DOHH2 (cell line): Measurements from ENCODE around the gene SLC6A6.

ENCODE experiments used
- H3F3A ChIP-seq: fragments of 200-600 bp; sonication (generic), shearing (Covaris generic); 2 replicates; pipeline ENCODE4 v1.6.0; 2016; ENCODE audit warnings: antibody characterized with exemption, mild to moderate bottlenecking; ENCODE audit not compliant: control insufficient read depth, insufficient read depth
- H3K27ac ChIP-seq: fragments of 200-600 bp; sonication (generic); 2 replicates; pipeline ENCODE4 v1.5.1; 2014; ENCODE audit warnings: low read depth, mild to moderate bottlenecking, low read length, moderate library complexity
- H3K27me3 ChIP-seq: fragments of 200-600 bp; sonication (generic); 2 replicates; pipeline ENCODE4 v1.6.1; 2014; ENCODE audit warnings: mild to moderate bottlenecking, low read length, mixed read lengths; ENCODE audit not compliant: control insufficient read depth
- H3K36me3 ChIP-seq: fragments of 200-600 bp; sonication (generic); 2 replicates; pipeline ENCODE4 v1.6.1; 2014; ENCODE audit warnings: mild to moderate bottlenecking, low read length, moderate library complexity, mixed read lengths; ENCODE audit not compliant: control insufficient read depth
- H3K4me1 ChIP-seq: fragments of 200-600 bp; sonication (generic); 2 replicates; pipeline ENCODE4 v1.6.1; 2014; ENCODE audit warnings: mild to moderate bottlenecking, low read length, mixed read lengths; ENCODE audit not compliant: control insufficient read depth
- H3K4me2 ChIP-seq: fragments of 200-600 bp; sonication (generic); 2 replicates; pipeline ENCODE4 v1.6.0; 2014; ENCODE audit warnings: mild to moderate bottlenecking, low read length, moderate library complexity
- H3K4me3 ChIP-seq: fragments of 200-600 bp; sonication (generic); 2 replicates; pipeline ENCODE4 v1.5.1; 2014; ENCODE audit warnings: mild to moderate bottlenecking, low read length, mixed read lengths
- H3K79me2 ChIP-seq: fragments of 200-600 bp; sonication (generic); 2 replicates; pipeline ENCODE4 v1.6.1; 2014; ENCODE audit warnings: mild to moderate bottlenecking, low read length, mixed read lengths; ENCODE audit not compliant: control insufficient read depth
- H3K9me2 ChIP-seq: fragments of 200-600 bp; sonication (generic); replicated peaks from 2 replicates; pipeline ENCODE4 v1.6.1; 2014; ENCODE audit warnings: mild to moderate bottlenecking, low read length, mixed read lengths; ENCODE audit not compliant: control insufficient read depth
- H3K9me3 ChIP-seq: fragments of 200-600 bp; sonication (generic); 2 replicates; pipeline ENCODE4 v1.6.1; 2014; ENCODE audit warnings: antibody characterized with exemption, low read length, mixed read lengths; ENCODE audit not compliant: control insufficient read depth, insufficient read depth
- H4K20me1 ChIP-seq: fragments of 200-600 bp; sonication (generic); 2 replicates; pipeline ENCODE4 v1.6.0; 2014; ENCODE audit warnings: low read depth, mild to moderate bottlenecking, antibody characterized with exemption, low read length, moderate library complexity; ENCODE audit not compliant: control insufficient read depth, insufficient read depth
- EZH2phosphoT487 ChIP-seq: fragments of 200-600 bp; sonication (generic); IDR thresholded peaks from 2 replicates; pipeline ENCODE4 v1.6.1; 2017; ENCODE audit warnings: borderline replicate concordance, mild to moderate bottlenecking, antibody characterized with exemption, low read length, moderate library complexity, mixed read lengths
- TF ChIP-seq, protein P1 (sequence below): fragments of 200-600 bp; sonication (generic); IDR thresholded peaks from one replicate; pipeline ENCODE4 v1.5.1; 2014; ENCODE audit warnings: antibody characterized with exemption, mild to moderate bottlenecking, low read depth, low read length; ENCODE audit not compliant: poor library complexity, severe bottlenecking

The SLC6A6 gene

DNA sequence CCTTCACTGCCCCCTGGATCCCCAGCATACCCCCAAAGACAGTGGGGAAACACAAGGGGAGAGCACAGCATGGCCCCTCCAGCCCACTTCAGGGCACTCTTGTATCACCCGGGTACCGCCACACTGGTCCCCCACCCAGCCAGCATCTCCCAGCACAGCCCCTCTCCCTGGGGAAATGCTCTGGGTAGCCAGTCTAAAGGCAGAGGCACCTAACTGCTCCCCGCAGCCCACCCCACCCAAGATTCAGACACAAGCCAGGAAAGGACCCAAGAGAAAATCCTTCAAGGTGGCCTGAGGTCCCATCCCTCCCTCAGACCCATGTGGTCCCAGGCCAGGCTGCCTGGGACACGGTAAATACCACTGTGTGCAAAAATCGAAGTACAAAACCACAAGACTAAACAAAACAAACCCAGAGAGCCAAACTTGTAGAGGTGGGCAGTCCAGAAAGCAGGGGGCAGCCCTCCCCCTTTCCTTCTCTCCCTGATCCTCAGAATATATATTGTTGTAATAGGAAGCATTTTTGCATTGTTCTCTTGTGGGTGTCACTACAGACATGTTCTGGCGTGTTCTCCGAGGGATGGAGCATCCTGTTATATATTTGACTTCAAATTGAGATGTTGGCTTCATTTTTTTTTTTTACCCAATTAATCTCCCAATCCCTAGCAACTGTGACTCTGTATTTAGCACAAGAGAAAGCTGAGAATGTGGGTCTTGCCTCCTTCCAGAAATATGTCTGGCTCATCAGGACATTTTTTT, 86.1 kb downstream of the SLC6A6 start:
- Histone ChIP-seq H3K36me3 (peaks cover 28% of the 10 kb centered on the region), H3K4me1 (no peaks in the 10 kb centered on the region), H3K27ac (no peak overlapping the region), H3K4me2 (no peak overlapping the region), H3F3A (no peaks in the 10 kb centered on the region), H4K20me1 (no peaks in the 10 kb centered on the region), H3K4me3 (no peak overlapping the region), H3K27me3 (no peaks in the 10 kb centered on the region), H3K79me2 (no peaks in the 10 kb centered on the region), H3K9me2 (no peaks in the 10 kb centered on the region), H3K9me3 (no peaks in the 10 kb centered on the region)
- TF ChIP-seq, protein P1, sequence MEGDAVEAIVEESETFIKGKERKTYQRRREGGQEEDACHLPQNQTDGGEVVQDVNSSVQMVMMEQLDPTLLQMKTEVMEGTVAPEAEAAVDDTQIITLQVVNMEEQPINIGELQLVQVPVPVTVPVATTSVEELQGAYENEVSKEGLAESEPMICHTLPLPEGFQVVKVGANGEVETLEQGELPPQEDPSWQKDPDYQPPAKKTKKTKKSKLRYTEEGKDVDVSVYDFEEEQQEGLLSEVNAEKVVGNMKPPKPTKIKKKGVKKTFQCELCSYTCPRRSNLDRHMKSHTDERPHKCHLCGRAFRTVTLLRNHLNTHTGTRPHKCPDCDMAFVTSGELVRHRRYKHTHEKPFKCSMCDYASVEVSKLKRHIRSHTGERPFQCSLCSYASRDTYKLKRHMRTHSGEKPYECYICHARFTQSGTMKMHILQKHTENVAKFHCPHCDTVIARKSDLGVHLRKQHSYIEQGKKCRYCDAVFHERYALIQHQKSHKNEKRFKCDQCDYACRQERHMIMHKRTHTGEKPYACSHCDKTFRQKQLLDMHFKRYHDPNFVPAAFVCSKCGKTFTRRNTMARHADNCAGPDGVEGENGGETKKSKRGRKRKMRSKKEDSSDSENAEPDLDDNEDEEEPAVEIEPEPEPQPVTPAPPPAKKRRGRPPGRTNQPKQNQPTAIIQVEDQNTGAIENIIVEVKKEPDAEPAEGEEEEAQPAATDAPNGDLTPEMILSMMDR = no peak

DNA sequence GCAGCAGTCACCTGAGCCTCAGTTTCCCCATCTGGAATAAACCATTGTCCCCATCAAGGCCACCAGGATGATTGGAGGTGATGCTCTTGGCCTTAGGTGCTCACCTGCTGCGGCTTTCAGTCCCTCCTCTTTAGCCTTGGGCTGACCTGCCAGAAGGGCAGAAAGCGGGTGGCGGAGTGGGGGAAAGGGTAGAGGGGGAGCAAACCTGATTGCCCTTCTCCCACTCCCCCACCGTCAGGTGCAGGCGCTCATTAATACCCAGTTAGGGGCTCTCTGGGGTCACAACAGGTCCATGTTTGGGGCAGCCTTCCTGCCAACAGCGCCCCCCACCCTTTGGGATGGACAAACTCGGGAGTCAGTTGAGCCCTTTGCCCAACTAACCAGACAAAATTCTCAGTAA, 87.2 kb downstream of the SLC6A6 start:
- peaks cover 20% of the 10 kb centered on the region for H3K36me3 ChIP-seq
- no peaks in the 10 kb centered on the region for H3K9me3 ChIP-seq
- no peak for TF ChIP-seq EZH2phosphoT487
- TF ChIP-seq, protein P1 = no peak
- no peaks in the 10 kb centered on the region for H3K4me1 ChIP-seq
- no peak overlapping the region for H3K4me2 ChIP-seq
- H3K27ac ChIP-seq = no peak overlapping the region
- H3K27me3 ChIP-seq = no peaks in the 10 kb centered on the region
- no peak overlapping the region for H3K4me3 ChIP-seq
- no peaks in the 10 kb centered on the region for H4K20me1 ChIP-seq
- H3K9me2 ChIP-seq = no peaks in the 10 kb centered on the region
- no peaks in the 10 kb centered on the region for H3K79me2 ChIP-seq
- no peaks in the 10 kb centered on the region for H3F3A ChIP-seq

DNA sequence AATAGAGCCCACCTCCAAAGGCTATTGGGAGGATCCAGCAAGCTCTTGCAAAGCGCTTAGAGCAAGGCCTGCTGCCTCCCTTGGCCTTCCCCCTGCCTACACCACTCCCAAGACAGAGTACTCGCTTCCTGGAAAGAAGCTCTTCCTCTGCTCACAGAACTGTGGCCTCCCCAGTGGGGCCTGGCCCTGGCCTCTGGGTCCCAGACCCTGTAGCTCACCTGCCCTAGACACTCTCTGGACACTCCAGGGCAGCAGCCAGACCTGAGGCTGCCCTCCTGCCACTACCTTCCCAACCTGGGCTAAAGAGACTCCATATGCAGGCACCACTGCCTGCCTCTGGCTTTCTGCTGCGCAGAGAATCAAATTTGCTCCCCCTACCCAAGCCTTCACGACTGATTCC, 87.8 kb downstream of the SLC6A6 start:
- Histone ChIP-seq H3K4me1 (no peaks in the 10 kb centered on the region), H4K20me1 (no peaks in the 10 kb centered on the region), H3K27ac (no peak overlapping the region), H3K27me3 (no peaks in the 10 kb centered on the region), H3K79me2 (no peaks in the 10 kb centered on the region), H3K9me2 (no peaks in the 10 kb centered on the region), H3F3A (no peaks in the 10 kb centered on the region), H3K4me3 (no peak overlapping the region), H3K4me2 (no peak overlapping the region), H3K36me3 (peaks cover 17% of the 10 kb centered on the region), H3K9me3 (no peaks in the 10 kb centered on the region)
- TF ChIP-seq EZH2phosphoT487 = no peak
- TF ChIP-seq, protein P1 = no peak
